Fibroblast of lung (primary cell): Measurements from ENCODE around the gene MUC21. TPM values are rescaled to one million over a fixed set of nuclear protein-coding genes. Genes with fewer than 3 reads are reported as not detected.

Experiments used
- DNase-seq, 2 donors: peaks; one replicate each; pipeline versions ENCODE4 v3.0.0 to v3.0.0-alpha.2; 2010; ENCODE audit warnings: low read depth in 2 of 2
- H2AFZ ChIP-seq: 2 replicates; pipeline ENCODE4 v1.5.1; 2012; ENCODE audit warnings: low read length, control low read depth, inconsistent platforms
- H3K27ac ChIP-seq: 2 replicates; pipeline ENCODE4 v1.5.1; 2011; ENCODE audit warnings: low read length, control low read depth; ENCODE audit not compliant: insufficient read depth
- H3K27me3 ChIP-seq: 2 replicates; pipeline ENCODE4 v1.5.1; 2011; ENCODE audit warnings: mild to moderate bottlenecking, low read length; ENCODE audit not compliant: control insufficient read depth, insufficient read depth
- H3K36me3 ChIP-seq: 2 replicates; pipeline ENCODE4 v1.5.1; 2011; ENCODE audit warnings: low read length; ENCODE audit not compliant: control insufficient read depth, insufficient read depth
- H3K4me1 ChIP-seq: 2 replicates; pipeline ENCODE4 v1.5.1; 2011; ENCODE audit warnings: low read length; ENCODE audit not compliant: control insufficient read depth, insufficient read depth; ENCODE audit errors: extremely low read depth
- H3K4me2 ChIP-seq: 2 replicates; pipeline ENCODE4 v1.5.1; 2011; ENCODE audit warnings: low read length, control low read depth; ENCODE audit not compliant: insufficient read depth; ENCODE audit errors: extremely low read depth
- H3K4me3 ChIP-seq, 4 experiments: fragments of 200-600 bp in 1 of 4; sonication (generic) in 1 of 4; replicated peaks in 1 of 4; 2 replicates each; pipeline ENCODE4 v1.5.1; 2011 to 2016; ENCODE audit warnings: low read length in 4 of 4, low read depth in 3 of 4, mild to moderate bottlenecking in 3 of 4, control low read depth in 2 of 4, inconsistent platforms in 1 of 4, mixed read lengths in 1 of 4; ENCODE audit not compliant: insufficient read depth in 1 of 4; ENCODE audit errors: control extremely low read depth in 1 of 4
- H3K79me2 ChIP-seq: 2 replicates; pipeline ENCODE4 v1.5.1; 2012; ENCODE audit warnings: mild to moderate bottlenecking, low read length, inconsistent platforms; ENCODE audit not compliant: control insufficient read depth, insufficient read depth
- H3K9ac ChIP-seq: 2 replicates; pipeline ENCODE4 v1.5.1; 2011; ENCODE audit warnings: mild to moderate bottlenecking, low read length, control low read depth; ENCODE audit not compliant: insufficient read depth
- H3K9me3 ChIP-seq: 2 replicates; pipeline ENCODE4 v1.5.1; 2012; ENCODE audit warnings: low read depth, low read length; ENCODE audit not compliant: control insufficient read depth, insufficient read depth
- H4K20me1 ChIP-seq: 2 replicates; pipeline ENCODE4 v1.5.1; 2011; ENCODE audit warnings: low read length; ENCODE audit not compliant: control insufficient read depth, insufficient read depth; ENCODE audit errors: extremely low read depth
- CTCF ChIP-seq, 2 donors: IDR thresholded peaks in 1 of 2; conservative IDR thresholded peaks in 1 of 2; 1 replicate in 1 of 2; 2 replicates in 1 of 2; pipeline ENCODE4 v1.5.1; 2011 to 2012; ENCODE audit warnings: low read length in 2 of 2, control low read depth in 1 of 2, inconsistent platforms in 1 of 2, low read depth in 1 of 2, mild to moderate bottlenecking in 1 of 2
- EZH2 ChIP-seq: IDR thresholded peaks from 2 replicates; pipeline ENCODE4 v1.5.1; 2012; ENCODE audit warnings: low read length, control low read depth, mild to moderate bottlenecking; ENCODE audit errors: missing control alignments
- polyA plus RNA-seq, 2 donors: library from polyadenylated mRNA; depleted of rRNA in 1 of 2; stranded (reverse) in 1 of 2; unstranded in 1 of 2; fragments of >200 nt; gene quantifications; 2 replicates each; pipeline ENCODE4 v1.2.1, GENCODE V29; 2011 to 2012; ENCODE audit warnings: missing spikeins in 1 of 2
- total RNA-seq: library from RNA; depleted of rRNA; stranded (reverse); fragments of >200 nt; gene quantifications from 2 replicates; pipeline ENCODE4 v1.2.1, GENCODE V29; 2014

Gene MUC21
- total and polyA plus RNA-seq, 2 donors (not counting 1 experiment from before 2014, with no cell fraction given), result not detected

DNA sequence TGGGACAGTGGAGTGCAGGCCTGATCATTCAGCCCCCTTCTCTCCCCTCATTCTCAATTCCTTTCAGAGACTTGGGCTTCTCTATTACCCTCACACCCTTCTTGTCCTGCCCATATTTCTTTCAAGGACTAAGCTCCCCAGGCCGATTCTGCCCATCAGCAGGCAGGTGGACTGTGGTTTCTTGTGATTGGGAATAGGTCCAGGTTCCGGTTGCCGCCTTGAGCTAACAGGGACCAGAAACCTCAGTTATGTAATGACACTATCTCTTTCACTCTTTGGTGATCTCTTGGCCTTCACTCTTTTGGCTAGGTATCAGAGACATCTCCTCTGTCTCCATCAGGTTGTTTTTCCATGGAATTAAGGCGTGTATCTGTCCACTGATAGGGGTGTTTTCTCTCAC lies 36.3 kb upstream of the MUC21 start:
- no peak for TF ChIP-seq CTCF (conservative IDR thresholded peaks at IDR 0.05 in 1 of 2, IDR thresholded peaks at IDR 0.05 in 1 of 2; ENCODE audit: low read depth in 1 of 2, low read length in 2 of 2)
- no peak for TF ChIP-seq EZH2
- Histone ChIP-seq H3K79me2 (no peaks in the 10 kb centered on the region), H2AFZ (no peak overlapping the region), H3K9ac (no peak overlapping the region), H3K4me2 (no peak overlapping the region), H3K27ac (no peak overlapping the region), H3K9me3 (no peaks in the 10 kb centered on the region), H3K4me1 (peaks cover 3% of the 10 kb centered on the region), H3K27me3 (peaks cover 30% of the 10 kb centered on the region), H3K4me3 (no peak overlapping the region), H4K20me1 (no peaks in the 10 kb centered on the region), H3K36me3 (no peaks in the 10 kb centered on the region)
- DNase-seq, result no peak

DNA sequence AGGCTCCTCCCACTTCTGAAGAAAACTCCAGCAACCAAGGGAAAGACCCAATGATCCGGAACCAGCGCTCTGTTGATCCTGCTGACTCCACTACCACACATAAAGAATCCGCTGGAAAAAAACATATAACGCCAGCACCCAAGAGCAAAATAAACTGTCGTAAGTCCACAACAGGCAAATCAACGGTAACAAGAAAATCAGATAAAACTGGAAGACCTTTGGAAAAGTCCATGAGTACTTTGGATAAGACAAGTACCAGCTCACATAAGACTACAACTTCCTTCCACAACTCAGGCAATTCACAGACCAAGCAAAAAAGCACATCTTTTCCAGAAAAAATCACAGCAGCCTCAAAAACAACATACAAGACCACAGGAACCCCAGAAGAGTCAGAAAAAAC lies 34.7 kb upstream of the MUC21 start:
- H3K27ac ChIP-seq, result no peak overlapping the region
- no peaks in the 10 kb centered on the region for H3K36me3 ChIP-seq
- no peak overlapping the region for H3K4me2 ChIP-seq
- TF ChIP-seq EZH2, result no peak
- TF ChIP-seq CTCF (conservative IDR thresholded peaks at IDR 0.05 in 1 of 2, IDR thresholded peaks at IDR 0.05 in 1 of 2; ENCODE audit: low read depth in 1 of 2, low read length in 2 of 2), result no peak
- H3K79me2 ChIP-seq, result no peaks in the 10 kb centered on the region
- H4K20me1 ChIP-seq, result no peaks in the 10 kb centered on the region
- H2AFZ ChIP-seq, result no peak overlapping the region
- H3K9ac ChIP-seq, result no peak overlapping the region
- no peaks in the 10 kb centered on the region for H3K9me3 ChIP-seq
- H3K4me1 ChIP-seq, result no peaks in the 10 kb centered on the region
- no peak overlapping the region for H3K4me3 ChIP-seq
- no peak for DNase-seq
- H3K27me3 ChIP-seq, result peaks cover 30% of the 10 kb centered on the region

GRCh38 chr6:30951907-30952469 lies 31.5 kb upstream of the MUC21 start:
- Histone ChIP-seq H3K36me3 (no peaks in the 10 kb centered on the region), H3K9ac (no peak overlapping the region), H3K27me3 (peaks cover 28% of the 10 kb centered on the region), H3K27ac (no peak overlapping the region), H3K9me3 (no peaks in the 10 kb centered on the region), H3K4me1 (no peaks in the 10 kb centered on the region), H3K4me2 (no peak overlapping the region), H3K79me2 (no peaks in the 10 kb centered on the region), H2AFZ (no peak overlapping the region), H4K20me1 (no peaks in the 10 kb centered on the region), H3K4me3 (no peak overlapping the region)
- TF ChIP-seq EZH2 (no peak), CTCF (conservative IDR thresholded peaks at IDR 0.05 in 1 of 2, IDR thresholded peaks at IDR 0.05 in 1 of 2; ENCODE audit: low read depth in 1 of 2, low read length in 2 of 2) (no peak)
- DNase-seq, result no peak
